MM.1S (cell line): Measurements from ENCODE around the gene CDK6.

Experiments used
- CTCF ChIP-seq: fragments of 300-600 bp; sonication (generic); IDR thresholded peaks from 2 replicates; pipeline ENCODE4 v1.5.1; 2016; ENCODE audit warnings: antibody characterized with exemption, low read length, mixed read lengths
- EZH2 ChIP-seq: fragments of 300-600 bp; sonication (generic); optimal IDR thresholded peaks from 2 replicates; pipeline ENCODE3; 2017; ENCODE audit warnings: low read depth, mild to moderate bottlenecking, antibody characterized with exemption, low read length, mixed read lengths
- EZH2phosphoT487 ChIP-seq: fragments of 300-600 bp; sonication (generic); IDR thresholded peaks from 2 replicates; pipeline ENCODE4 v1.6.1; 2018; ENCODE audit warnings: antibody characterized with exemption, low read length

GRCh38 chr7:92783260-92784201 lies 52.8 kb downstream of the CDK6 start:
- TF ChIP-seq EZH2 (no peak), EZH2phosphoT487 (no peak), CTCF (no peak)
